Trophoblast cell (in vitro differentiated cells and primary cell): Measurements from ENCODE around the gene TRIM17.

ENCODE experiments used
- DNase-seq, 2 donors: peaks; one replicate each; pipeline ENCODE4 v3.0.0-alpha.2; 2016
- H2AFZ ChIP-seq: 2 replicates; pipeline ENCODE4 v1.6.1; 2013; ENCODE audit warnings: low read length, moderate library complexity, mild to moderate bottlenecking; ENCODE audit not compliant: insufficient read depth, poor library complexity
- H2AK5ac ChIP-seq: 2 replicates; pipeline ENCODE4 v1.6.1; 2013; ENCODE audit warnings: mild to moderate bottlenecking, low read length
- H2BK120ac ChIP-seq: 2 replicates; pipeline ENCODE4 v1.6.1; 2013; ENCODE audit warnings: low read length, mild to moderate bottlenecking, moderate library complexity; ENCODE audit not compliant: insufficient read depth, poor library complexity
- H2BK12ac ChIP-seq: 2 replicates; pipeline ENCODE4 v1.6.1; 2013; ENCODE audit warnings: mild to moderate bottlenecking, low read length, moderate library complexity
- H2BK5ac ChIP-seq: 2 replicates; pipeline ENCODE4 v1.6.1; 2013; ENCODE audit warnings: low read length, low read depth, moderate library complexity, mild to moderate bottlenecking; ENCODE audit not compliant: poor library complexity
- H3K14ac ChIP-seq: 2 replicates; pipeline ENCODE4 v1.6.1; 2013; ENCODE audit warnings: mild to moderate bottlenecking, low read length
- H3K18ac ChIP-seq: 2 replicates; pipeline ENCODE4 v1.6.1; 2013; ENCODE audit warnings: mild to moderate bottlenecking, low read length
- H3K23ac ChIP-seq: 2 replicates; pipeline ENCODE4 v1.6.1; 2013; ENCODE audit warnings: low read length
- H3K27ac ChIP-seq: 2 replicates; pipeline ENCODE4 v1.5.1; 2013; ENCODE audit warnings: low read depth, mild to moderate bottlenecking, inconsistent platforms, low read length, moderate library complexity
- H3K27me3 ChIP-seq: 2 replicates; pipeline ENCODE4 v1.6.1; 2013; ENCODE audit warnings: inconsistent platforms, mild to moderate bottlenecking, low read length, moderate library complexity; ENCODE audit not compliant: insufficient read depth
- H3K36me3 ChIP-seq, 2 experiments: 1 replicate in 1 of 2; 2 replicates in 1 of 2; pipeline ENCODE4 v1.6.1; 2013; ENCODE audit warnings: low read length in 2 of 2, mild to moderate bottlenecking in 2 of 2, moderate library complexity in 1 of 2; ENCODE audit not compliant: insufficient read depth in 2 of 2, control insufficient read depth in 1 of 2
- H3K4ac ChIP-seq: 2 replicates; pipeline ENCODE4 v1.6.1; 2013; ENCODE audit warnings: low read depth, mild to moderate bottlenecking, low read length, moderate library complexity
- H3K4me1 ChIP-seq, 2 experiments: 1 replicate in 1 of 2; 2 replicates in 1 of 2; pipeline ENCODE4 v1.6.1; 2013; ENCODE audit warnings: low read length in 2 of 2, mild to moderate bottlenecking in 2 of 2, moderate library complexity in 1 of 2; ENCODE audit not compliant: insufficient read depth in 2 of 2, control insufficient read depth in 1 of 2
- H3K4me2 ChIP-seq: 2 replicates; pipeline ENCODE4 v1.6.1; 2013; ENCODE audit warnings: inconsistent platforms, mild to moderate bottlenecking, low read length, moderate library complexity
- H3K4me3 ChIP-seq: 2 replicates; pipeline ENCODE4 v1.5.1; 2013; ENCODE audit warnings: mild to moderate bottlenecking, low read depth, low read length, inconsistent platforms
- H3K79me1 ChIP-seq: one replicate; pipeline ENCODE4 v1.6.1; 2013; ENCODE audit warnings: low read length
- H3K79me2 ChIP-seq: 2 replicates; pipeline ENCODE4 v1.6.1; 2013; ENCODE audit warnings: low read length, mild to moderate bottlenecking; ENCODE audit not compliant: control insufficient read depth, insufficient read depth, poor library complexity
- H3K9ac ChIP-seq: 2 replicates; pipeline ENCODE4 v1.6.1; 2013; ENCODE audit warnings: mild to moderate bottlenecking, low read length
- H3K9me3 ChIP-seq: 2 replicates; pipeline ENCODE4 v1.6.1; 2013; ENCODE audit warnings: low read depth, mild to moderate bottlenecking, control low read depth, inconsistent platforms, low read length; ENCODE audit not compliant: insufficient read depth
- H4K12ac ChIP-seq: 2 replicates; pipeline ENCODE4 v1.6.1; 2013; ENCODE audit warnings: low read depth, mild to moderate bottlenecking, low read length, moderate library complexity
- H4K8ac ChIP-seq: 2 replicates; pipeline ENCODE4 v1.6.1; 2013; ENCODE audit warnings: low read depth, mild to moderate bottlenecking, low read length, moderate library complexity
- H4K91ac ChIP-seq: one replicate; pipeline ENCODE4 v1.6.1; 2013; ENCODE audit warnings: low read depth, mild to moderate bottlenecking, low read length, moderate library complexity
- WGBS: extraction: QIAGEN DNeasy Blood & Tissue Kit; methylation state at CpG from one replicate; pipeline ENCODE4 v1.1.7; 2013; ENCODE audit warnings: missing lambda C conversion rate; ENCODE audit not compliant: insufficient read length, insufficient coverage; ENCODE audit errors: extremely low coverage; 5-methylcytosine and 5-hydroxymethylcytosine counted together

Gene TRIM17

DNA sequence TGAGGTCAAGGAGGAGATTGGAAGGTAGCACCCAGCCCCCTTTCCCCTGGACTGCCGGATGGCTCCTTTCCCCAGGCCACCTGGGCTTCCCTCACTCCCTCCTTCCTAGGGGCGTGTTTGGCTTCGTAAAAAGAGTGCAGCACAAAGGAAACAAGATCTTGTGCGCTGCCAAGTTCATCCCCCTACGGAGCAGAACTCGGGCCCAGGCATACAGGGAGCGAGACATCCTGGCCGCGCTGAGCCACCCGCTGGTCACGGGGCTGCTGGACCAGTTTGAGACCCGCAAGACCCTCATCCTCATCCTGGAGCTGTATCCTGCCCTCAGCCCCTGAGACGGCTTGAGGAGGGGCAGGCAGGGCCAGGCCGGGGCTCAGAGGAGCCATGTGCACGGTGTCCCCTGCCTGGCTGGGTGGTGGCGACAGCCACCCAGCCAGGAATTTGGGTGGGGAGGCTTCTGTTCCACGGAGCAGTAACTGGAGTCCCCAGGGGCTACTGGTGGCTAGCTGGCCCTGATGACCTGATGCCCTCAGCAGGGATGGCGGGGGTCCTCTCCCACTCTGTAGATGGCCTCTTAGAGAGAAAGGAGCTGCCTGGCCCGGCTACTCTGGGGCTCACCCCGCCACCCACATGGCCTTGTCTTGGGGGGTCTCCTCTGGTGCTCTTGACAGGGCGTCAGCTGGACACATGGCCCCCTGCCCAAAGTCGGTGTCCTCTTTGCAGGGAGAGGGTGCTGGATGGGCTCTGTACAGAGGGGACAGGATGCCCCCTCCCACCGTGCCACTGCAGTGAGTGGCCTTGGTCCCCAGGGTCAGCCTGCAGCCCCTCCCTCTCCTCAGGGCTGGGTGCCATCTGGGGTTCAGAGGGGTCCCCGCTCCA is 49.6 kb downstream of the TRIM17 start:
- Histone ChIP-seq H3K4me1 (peaks cover 0 to 2% of the 10 kb centered on the region in 2 experiments), H3K23ac (no peak overlapping the region), H2AK5ac (no peak overlapping the region), H3K36me3 (no peaks in the 10 kb centered on the region), H3K18ac (no peak overlapping the region), H4K12ac (no peak overlapping the region), H3K27ac (no peak overlapping the region), H2AFZ (no peak overlapping the region), H3K27me3 (no peaks in the 10 kb centered on the region), H3K14ac (no peak overlapping the region), H3K9me3 (peaks cover 3% of the 10 kb centered on the region), H4K91ac (no peak overlapping the region), H4K8ac (no peak overlapping the region), H2BK12ac (no peak overlapping the region), H3K4me3 (no peak overlapping the region), H3K4ac (no peak overlapping the region), H3K79me2 (no peaks in the 10 kb centered on the region), H2BK120ac (no peak overlapping the region), H3K4me2 (no peak overlapping the region), H3K79me1 (no peaks in the 10 kb centered on the region), H2BK5ac (no peak overlapping the region), H3K9ac (no peak overlapping the region)
- no peak for DNase-seq
- no CpG with 5 or more reads among the region's 24 CpGs for WGBS

DNA sequence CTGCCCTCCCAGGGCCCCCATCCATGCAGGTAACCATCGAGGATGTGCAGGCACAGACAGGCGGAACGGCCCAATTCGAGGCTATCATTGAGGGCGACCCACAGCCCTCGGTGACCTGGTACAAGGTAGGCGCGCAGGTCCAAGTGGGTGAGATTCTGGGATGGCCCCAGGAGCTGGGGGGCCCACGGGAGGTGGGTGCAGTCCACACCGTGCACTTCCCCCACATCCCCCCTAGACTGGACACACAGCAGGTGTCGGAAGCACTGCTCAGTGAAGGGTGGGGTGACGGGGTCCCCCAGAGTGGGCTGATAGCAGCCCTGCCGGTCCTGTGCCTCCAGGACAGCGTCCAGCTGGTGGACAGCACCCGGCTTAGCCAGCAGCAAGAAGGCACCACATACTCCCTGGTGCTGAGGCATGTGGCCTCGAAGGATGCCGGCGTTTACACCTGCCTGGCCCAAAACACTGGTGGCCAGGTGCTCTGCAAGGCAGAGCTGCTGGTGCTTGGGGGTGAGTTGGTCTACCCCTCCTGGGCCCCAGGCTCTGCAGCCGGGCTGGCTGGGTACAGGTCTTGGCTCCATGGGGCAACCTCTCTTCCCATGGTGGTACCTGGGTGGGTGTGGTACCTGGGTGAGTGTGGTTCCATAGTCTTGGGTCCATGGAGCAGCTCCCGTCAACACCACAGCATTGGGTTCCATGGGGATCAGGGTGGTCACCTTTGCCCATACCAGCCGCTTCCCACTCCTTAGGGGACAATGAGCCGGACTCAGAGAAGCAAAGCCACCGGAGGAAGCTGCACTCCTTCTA is 50.4 kb downstream of the TRIM17 start:
- Histone ChIP-seq H3K18ac (no peak overlapping the region), H3K9me3 (peaks cover 3% of the 10 kb centered on the region), H3K4me2 (no peak overlapping the region), H4K91ac (no peak overlapping the region), H3K27me3 (no peaks in the 10 kb centered on the region), H3K4me1 (peaks cover 0 to 2% of the 10 kb centered on the region in 2 experiments), H3K36me3 (no peaks in the 10 kb centered on the region), H3K4ac (no peak overlapping the region), H3K14ac (no peak overlapping the region), H3K79me1 (no peaks in the 10 kb centered on the region), H4K12ac (no peak overlapping the region), H2BK5ac (no peak overlapping the region), H2AK5ac (no peak overlapping the region), H3K9ac (no peak overlapping the region), H4K8ac (no peak overlapping the region), H3K4me3 (no peak overlapping the region), H3K27ac (no peak overlapping the region), H2BK120ac (no peak overlapping the region), H3K23ac (no peak overlapping the region), H2BK12ac (no peak overlapping the region), H3K79me2 (no peaks in the 10 kb centered on the region), H2AFZ (no peak overlapping the region)
- DNase-seq: no peak
- no CpG with 5 or more reads among the region's 23 CpGs for WGBS

DNA sequence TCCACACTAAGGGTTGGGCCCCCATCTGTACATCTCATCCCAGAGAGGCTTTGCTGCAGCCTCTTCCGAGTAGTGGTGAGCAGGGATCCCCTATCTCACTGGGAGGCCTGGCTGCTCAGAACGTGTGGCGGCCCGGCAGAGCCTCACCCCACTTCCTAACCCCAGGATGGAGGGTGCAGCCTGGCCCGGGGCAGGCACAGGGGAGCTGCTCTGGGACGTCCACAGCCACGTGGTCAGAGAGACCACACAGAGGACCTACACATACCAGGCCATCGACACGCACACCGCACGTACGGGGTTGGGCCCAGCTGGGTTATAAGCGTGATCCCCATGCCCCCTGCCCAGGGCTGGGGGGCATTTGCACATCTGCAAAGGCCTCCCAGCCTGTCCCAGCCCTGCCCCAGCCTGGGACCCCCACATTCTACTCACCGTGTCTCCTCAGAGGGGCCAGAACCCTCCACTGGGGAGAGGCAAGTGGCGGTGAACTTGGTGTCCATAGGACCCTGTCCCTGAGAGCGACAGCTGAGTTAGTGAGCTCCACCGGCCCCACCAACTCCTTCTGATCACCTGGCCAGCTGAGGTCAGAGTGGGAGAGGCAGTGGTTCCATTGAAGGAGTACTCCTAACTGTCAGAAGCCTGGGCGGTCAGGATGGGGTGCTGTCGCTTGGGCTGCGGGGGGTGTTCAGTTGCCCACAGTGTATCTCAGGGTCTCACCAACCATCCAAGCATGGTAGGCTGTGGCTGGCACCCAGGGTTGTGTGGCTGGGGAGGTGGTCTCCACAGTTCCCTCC is 51.2 kb downstream of the TRIM17 start:
- no peak overlapping the region for H2BK120ac ChIP-seq

DNA sequence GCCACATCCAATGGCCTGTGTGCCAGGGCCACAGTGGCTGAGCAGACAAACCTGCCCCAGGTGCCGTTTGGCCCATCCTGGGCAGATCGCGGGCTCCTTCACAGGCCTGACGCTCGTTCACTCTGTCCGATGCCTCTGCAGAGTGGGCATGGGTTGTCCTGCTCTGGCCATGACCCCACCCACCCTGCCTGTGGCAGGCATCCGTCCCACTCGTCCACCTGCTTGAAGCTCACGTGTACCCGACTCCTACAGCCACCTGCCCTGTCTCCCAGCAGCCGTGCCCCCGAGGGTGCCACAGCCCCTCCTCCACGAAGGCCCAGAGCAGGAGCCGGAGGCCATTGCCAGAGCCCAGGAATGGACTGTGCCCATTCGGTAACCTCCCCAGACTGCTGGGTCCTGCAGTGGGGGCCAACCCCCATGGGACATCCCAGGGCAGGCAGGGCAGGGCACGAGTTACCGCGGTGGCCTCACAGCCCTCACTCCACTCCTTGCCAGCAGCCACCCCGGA is 51.9 kb downstream of the TRIM17 start:
- Histone ChIP-seq H3K23ac (no peak overlapping the region), H2BK5ac (no peak overlapping the region), H3K36me3 (no peaks in the 10 kb centered on the region), H3K79me2 (no peaks in the 10 kb centered on the region), H3K4me3 (no peak overlapping the region), H2BK12ac (no peak overlapping the region), H3K79me1 (no peaks in the 10 kb centered on the region), H3K4me2 (no peak overlapping the region), H3K4me1 (peaks cover 3 to 7% of the 10 kb centered on the region in 2 experiments), H3K9ac (no peak overlapping the region), H2AFZ (no peak overlapping the region), H2AK5ac (no peak overlapping the region), H3K14ac (no peak overlapping the region), H3K18ac (no peak overlapping the region), H3K27me3 (no peaks in the 10 kb centered on the region), H3K4ac (no peak overlapping the region), H4K12ac (no peak overlapping the region), H4K91ac (no peak overlapping the region), H3K27ac (no peak overlapping the region), H3K9me3 (peaks cover 3% of the 10 kb centered on the region), H4K8ac (no peak overlapping the region), H2BK120ac (no peak overlapping the region)
- DNase-seq: no peak
- WGBS: no CpG with 5 or more reads among the region's 19 CpGs

More for the DNA sequence above, 51.2 kb downstream of the TRIM17 start:
- Histone ChIP-seq H3K36me3 (no peaks in the 10 kb centered on the region), H2BK12ac (no peak overlapping the region), H3K4me1 (peaks cover 2 to 7% of the 10 kb centered on the region in 2 experiments), H3K18ac (no peak overlapping the region), H3K9ac (no peak overlapping the region), H4K91ac (no peak overlapping the region), H3K23ac (no peak overlapping the region), H3K79me2 (no peaks in the 10 kb centered on the region), H3K4me2 (no peak overlapping the region), H2AFZ (no peak overlapping the region), H3K4me3 (peak overlapping the region; percentile 23), H3K27me3 (no peaks in the 10 kb centered on the region), H2BK5ac (no peak overlapping the region), H3K9me3 (peaks cover 3% of the 10 kb centered on the region), H3K14ac (no peak overlapping the region), H3K79me1 (no peaks in the 10 kb centered on the region), H2AK5ac (no peak overlapping the region), H4K8ac (no peak overlapping the region), H3K4ac (no peak overlapping the region), H3K27ac (no peak overlapping the region), H4K12ac (no peak overlapping the region)
- no peak for DNase-seq
- WGBS: no CpG with 5 or more reads among the region's 20 CpGs
